Chondrocyte (in vitro differentiated cells): Measurements from ENCODE around the gene GLCCI1. TPM values are rescaled to one million over a fixed set of nuclear protein-coding genes. Genes with fewer than 3 reads are reported as not detected.

Experiments
- DNase-seq: peaks from one replicate; pipeline ENCODE4 v3.0.0; 2021; ENCODE audit warnings: mixed read lengths, low spot score
- H3K27ac Mint-ChIP-seq: one replicate; pipeline ENCODE4 v1.8.0; 2021; ENCODE audit warnings: mild to moderate bottlenecking, moderate library complexity, mixed read lengths; ENCODE audit not compliant: unreplicated experiment
- H3K27me3 Mint-ChIP-seq: 2 replicates; pipeline ENCODE4 v1.8.0; 2021; ENCODE audit warnings: low read depth, mixed read lengths
- H3K36me3 Mint-ChIP-seq: 2 replicates; pipeline ENCODE4 v1.8.0; 2021; ENCODE audit warnings: low read depth, mixed read lengths
- H3K4me1 Mint-ChIP-seq: 2 replicates; pipeline ENCODE4 v1.8.0; 2021; ENCODE audit warnings: low read depth, mild to moderate bottlenecking, mixed read lengths
- H3K4me3 Mint-ChIP-seq: one replicate; pipeline ENCODE4 v1.8.0; 2021; ENCODE audit warnings: mild to moderate bottlenecking, moderate library complexity, mixed read lengths; ENCODE audit not compliant: unreplicated experiment
- H3K9me3 Mint-ChIP-seq: 2 replicates; pipeline ENCODE4 v1.8.0; 2021; ENCODE audit warnings: low read depth, mixed read lengths
- CTCF ChIP-seq: fragments of 200-600 bp; sonication (generic); IDR thresholded peaks from 2 replicates; pipeline ENCODE4 v1.5.0; 2021; ENCODE audit warnings: antibody characterized with exemption, mild to moderate bottlenecking, moderate library complexity
- total RNA-seq: library from RNA; stranded (reverse); gene quantifications from 3 replicates; pipeline ENCODE4 v1.2.1, GENCODE V29; 2021

The GLCCI1 gene
- total RNA-seq, 1 donor from 2014 or later: 10.2 TPM

GRCh38 chr7:7959979-7960670, 8.5 kb upstream of the GLCCI1 start:
- TF ChIP-seq CTCF: no peak
- no peak overlapping the region for H3K4me3 Mint-ChIP-seq

GRCh38 chr7:7962851-7963250, 5.7 kb upstream of the GLCCI1 start:
- DNase-seq: no peak
- TF ChIP-seq CTCF: no peak
- Mint-ChIP-seq H3K27ac (no peak overlapping the region), H3K36me3 (no peaks in the 10 kb centered on the region), H3K27me3 (no peaks in the 10 kb centered on the region), H3K4me1 (no peaks in the 10 kb centered on the region), H3K9me3 (no peaks in the 10 kb centered on the region), H3K4me3 (no peak overlapping the region)

More at GRCh38 chr7:7959979-7960670, 8.5 kb upstream of the GLCCI1 start:
- Mint-ChIP-seq H3K9me3 (no peaks in the 10 kb centered on the region), H3K27ac (no peak overlapping the region), H3K27me3 (no peaks in the 10 kb centered on the region), H3K4me1 (peaks cover 23% of the 10 kb centered on the region), H3K36me3 (no peaks in the 10 kb centered on the region)
- DNase-seq: no peak

- peaks cover 6% of the 10 kb centered on the region for H3K4me1 Mint-ChIP-seq
- H3K9me3 Mint-ChIP-seq: no peaks in the 10 kb centered on the region
- no peak overlapping the region for H3K4me3 Mint-ChIP-seq
- no peak overlapping the region for H3K27ac Mint-ChIP-seq
- no peaks in the 10 kb centered on the region for H3K27me3 Mint-ChIP-seq
- no peak for TF ChIP-seq CTCF
- no peak for DNase-seq
- H3K36me3 Mint-ChIP-seq: no peaks in the 10 kb centered on the region
Measured at GRCh38 chr7:7964250-7964649, 4.3 kb upstream of the GLCCI1 start.

- H3K36me3 Mint-ChIP-seq: no peaks in the 10 kb centered on the region
- DNase-seq: no peak
- no peaks in the 10 kb centered on the region for H3K9me3 Mint-ChIP-seq
- no peak for TF ChIP-seq CTCF
- no peak overlapping the region for H3K27ac Mint-ChIP-seq
- peaks cover 6% of the 10 kb centered on the region for H3K4me1 Mint-ChIP-seq
- H3K27me3 Mint-ChIP-seq: no peaks in the 10 kb centered on the region
- no peak overlapping the region for H3K4me3 Mint-ChIP-seq
Measured at GRCh38 chr7:7964691-7965090, 3.9 kb upstream of the GLCCI1 start.

GRCh38 chr7:7965301-7965700, 3.3 kb upstream of the GLCCI1 start:
- H3K27me3 Mint-ChIP-seq: no peaks in the 10 kb centered on the region
- H3K36me3 Mint-ChIP-seq: no peaks in the 10 kb centered on the region
- peaks cover 6% of the 10 kb centered on the region for H3K4me1 Mint-ChIP-seq
- no peak for DNase-seq
- no peak overlapping the region for H3K4me3 Mint-ChIP-seq
- no peak overlapping the region for H3K27ac Mint-ChIP-seq
- no peaks in the 10 kb centered on the region for H3K9me3 Mint-ChIP-seq
- no peak for TF ChIP-seq CTCF
